Trophoblast cell (in vitro differentiated cells and primary cell): ENCODE results near the gene TGFBR3L. TPM values are rescaled to one million over a fixed set of nuclear protein-coding genes. Genes with fewer than 3 reads are reported as not detected.

Source experiments
- DNase-seq, 2 donors: peaks; one replicate each; pipeline ENCODE4 v3.0.0-alpha.2; 2016
- H2AFZ ChIP-seq: 2 replicates; pipeline ENCODE4 v1.6.1; 2013; ENCODE audit warnings: low read length, moderate library complexity, mild to moderate bottlenecking; ENCODE audit not compliant: insufficient read depth, poor library complexity
- H2AK5ac ChIP-seq: 2 replicates; pipeline ENCODE4 v1.6.1; 2013; ENCODE audit warnings: mild to moderate bottlenecking, low read length
- H2BK120ac ChIP-seq: 2 replicates; pipeline ENCODE4 v1.6.1; 2013; ENCODE audit warnings: low read length, mild to moderate bottlenecking, moderate library complexity; ENCODE audit not compliant: insufficient read depth, poor library complexity
- H2BK12ac ChIP-seq: 2 replicates; pipeline ENCODE4 v1.6.1; 2013; ENCODE audit warnings: mild to moderate bottlenecking, low read length, moderate library complexity
- H2BK5ac ChIP-seq: 2 replicates; pipeline ENCODE4 v1.6.1; 2013; ENCODE audit warnings: low read length, low read depth, moderate library complexity, mild to moderate bottlenecking; ENCODE audit not compliant: poor library complexity
- H3K14ac ChIP-seq: 2 replicates; pipeline ENCODE4 v1.6.1; 2013; ENCODE audit warnings: mild to moderate bottlenecking, low read length
- H3K18ac ChIP-seq: 2 replicates; pipeline ENCODE4 v1.6.1; 2013; ENCODE audit warnings: mild to moderate bottlenecking, low read length
- H3K23ac ChIP-seq: 2 replicates; pipeline ENCODE4 v1.6.1; 2013; ENCODE audit warnings: low read length
- H3K27ac ChIP-seq: 2 replicates; pipeline ENCODE4 v1.5.1; 2013; ENCODE audit warnings: low read depth, mild to moderate bottlenecking, inconsistent platforms, low read length, moderate library complexity
- H3K27me3 ChIP-seq: 2 replicates; pipeline ENCODE4 v1.6.1; 2013; ENCODE audit warnings: inconsistent platforms, mild to moderate bottlenecking, low read length, moderate library complexity; ENCODE audit not compliant: insufficient read depth
- H3K36me3 ChIP-seq, 2 experiments: 1 replicate in 1 of 2; 2 replicates in 1 of 2; pipeline ENCODE4 v1.6.1; 2013; ENCODE audit warnings: low read length in 2 of 2, mild to moderate bottlenecking in 2 of 2, moderate library complexity in 1 of 2; ENCODE audit not compliant: insufficient read depth in 2 of 2, control insufficient read depth in 1 of 2
- H3K4ac ChIP-seq: 2 replicates; pipeline ENCODE4 v1.6.1; 2013; ENCODE audit warnings: low read depth, mild to moderate bottlenecking, low read length, moderate library complexity
- H3K4me1 ChIP-seq, 2 experiments: 1 replicate in 1 of 2; 2 replicates in 1 of 2; pipeline ENCODE4 v1.6.1; 2013; ENCODE audit warnings: low read length in 2 of 2, mild to moderate bottlenecking in 2 of 2, moderate library complexity in 1 of 2; ENCODE audit not compliant: insufficient read depth in 2 of 2, control insufficient read depth in 1 of 2
- H3K4me2 ChIP-seq: 2 replicates; pipeline ENCODE4 v1.6.1; 2013; ENCODE audit warnings: inconsistent platforms, mild to moderate bottlenecking, low read length, moderate library complexity
- H3K4me3 ChIP-seq: 2 replicates; pipeline ENCODE4 v1.5.1; 2013; ENCODE audit warnings: mild to moderate bottlenecking, low read depth, low read length, inconsistent platforms
- H3K79me1 ChIP-seq: one replicate; pipeline ENCODE4 v1.6.1; 2013; ENCODE audit warnings: low read length
- H3K79me2 ChIP-seq: 2 replicates; pipeline ENCODE4 v1.6.1; 2013; ENCODE audit warnings: low read length, mild to moderate bottlenecking; ENCODE audit not compliant: control insufficient read depth, insufficient read depth, poor library complexity
- H3K9ac ChIP-seq: 2 replicates; pipeline ENCODE4 v1.6.1; 2013; ENCODE audit warnings: mild to moderate bottlenecking, low read length
- H3K9me3 ChIP-seq: 2 replicates; pipeline ENCODE4 v1.6.1; 2013; ENCODE audit warnings: low read depth, mild to moderate bottlenecking, control low read depth, inconsistent platforms, low read length; ENCODE audit not compliant: insufficient read depth
- H4K12ac ChIP-seq: 2 replicates; pipeline ENCODE4 v1.6.1; 2013; ENCODE audit warnings: low read depth, mild to moderate bottlenecking, low read length, moderate library complexity
- H4K8ac ChIP-seq: 2 replicates; pipeline ENCODE4 v1.6.1; 2013; ENCODE audit warnings: low read depth, mild to moderate bottlenecking, low read length, moderate library complexity
- H4K91ac ChIP-seq: one replicate; pipeline ENCODE4 v1.6.1; 2013; ENCODE audit warnings: low read depth, mild to moderate bottlenecking, low read length, moderate library complexity
- WGBS: extraction: QIAGEN DNeasy Blood & Tissue Kit; methylation state at CpG from one replicate; pipeline ENCODE4 v1.1.7; 2013; ENCODE audit warnings: missing lambda C conversion rate; ENCODE audit not compliant: insufficient read length, insufficient coverage; ENCODE audit errors: extremely low coverage; 5-methylcytosine and 5-hydroxymethylcytosine counted together
- polyA plus RNA-seq: library from polyadenylated mRNA; stranded (reverse); fragments of 200-250 nt; gene quantifications from 2 replicates; pipeline ENCODE4 v1.2.3, GENCODE V29; 2013

The TGFBR3L gene
- 0.64 and 0.90 TPM in 2 replicates for polyA plus RNA-seq

- peaks cover 31% of the 10 kb centered on the region for H3K27me3 ChIP-seq
- H2BK120ac ChIP-seq: no peak within 1 kb of the TSS
- no CpG with 5 or more reads among the region's 12 CpGs for WGBS
These were observed at the start of gene TGFBR3L for GRCh38 chr19:7914598-7915045. TGFBR3L (plus strand) TSS chr19:7914830.

GRCh38 chr19:7865262-7865911 lies 49.2 kb upstream of the TGFBR3L start:
- H4K12ac ChIP-seq: no peak overlapping the region
- no peaks in the 10 kb centered on the region for H3K79me2 ChIP-seq
- H3K36me3 ChIP-seq: no peaks in the 10 kb centered on the region
- no peak overlapping the region for H3K27ac ChIP-seq
- H2BK5ac ChIP-seq: no peak overlapping the region
- H2AFZ ChIP-seq: no peak overlapping the region
- H3K9me3 ChIP-seq: peaks cover 11% of the 10 kb centered on the region
- H2AK5ac ChIP-seq: no peak overlapping the region
- H3K9ac ChIP-seq: no peak overlapping the region
- H2BK12ac ChIP-seq: no peak overlapping the region
- no peak overlapping the region for H4K8ac ChIP-seq
- no peak overlapping the region for H4K91ac ChIP-seq
- H3K14ac ChIP-seq: no peak overlapping the region
- H3K18ac ChIP-seq: no peak overlapping the region
- no peak overlapping the region for H3K4ac ChIP-seq
- no peak overlapping the region for H3K4me3 ChIP-seq
- peaks cover 13 to 28% of the 10 kb centered on the region in 2 experiments for H3K4me1 ChIP-seq
- WGBS: no CpG with 5 or more reads among the region's 10 CpGs
- no peak for DNase-seq
- H3K4me2 ChIP-seq: no peak overlapping the region
- H2BK120ac ChIP-seq: no peak overlapping the region
- H3K27me3 ChIP-seq: peaks cover 27% of the 10 kb centered on the region
- no peak overlapping the region for H3K23ac ChIP-seq
- H3K79me1 ChIP-seq: no peaks in the 10 kb centered on the region

More at GRCh38 chr19:7914598-7915045, at the start of gene TGFBR3L:
- Histone ChIP-seq H3K79me2 (no peaks in the 10 kb centered on the region), H4K12ac (no peak within 1 kb of the TSS), H3K4ac (no peak within 1 kb of the TSS), H3K36me3 (peaks cover 30 to 35% of the 10 kb centered on the region in 2 experiments), H3K79me1 (no peaks in the 10 kb centered on the region), H3K27ac (no peak within 1 kb of the TSS), H3K4me2 (no peak within 1 kb of the TSS), H4K8ac (no peak within 1 kb of the TSS), H3K4me1 (peaks cover 13 to 16% of the 10 kb centered on the region in 2 experiments), H3K4me3 (peak within 1 kb of the TSS; percentile 31), H2BK12ac (no peak within 1 kb of the TSS), H3K14ac (no peak within 1 kb of the TSS), H3K9me3 (peaks cover 7% of the 10 kb centered on the region), H2AK5ac (no peak within 1 kb of the TSS), H4K91ac (no peak within 1 kb of the TSS), H2AFZ (no peak within 1 kb of the TSS), H2BK5ac (no peak within 1 kb of the TSS), H3K23ac (no peak within 1 kb of the TSS), H3K18ac (no peak within 1 kb of the TSS), H3K9ac (no peak within 1 kb of the TSS)
- no peak for DNase-seq

GRCh38 chr19:7866399-7867091 lies 48.1 kb upstream of the TGFBR3L start:
- H3K9ac ChIP-seq: no peak overlapping the region
- peaks cover 27% of the 10 kb centered on the region for H3K27me3 ChIP-seq
- no peak overlapping the region for H2AFZ ChIP-seq
- H3K4me2 ChIP-seq: no peak overlapping the region
- WGBS: no CpG with 5 or more reads among the region's 12 CpGs
- H3K4me3 ChIP-seq: no peak overlapping the region
- no peak overlapping the region for H2BK12ac ChIP-seq
- H3K79me1 ChIP-seq: no peaks in the 10 kb centered on the region
- H3K27ac ChIP-seq: no peak overlapping the region
- H4K12ac ChIP-seq: no peak overlapping the region
- H2AK5ac ChIP-seq: no peak overlapping the region
- no peak overlapping the region for H2BK5ac ChIP-seq
- H3K23ac ChIP-seq: no peak overlapping the region
- H3K4ac ChIP-seq: no peak overlapping the region
- H3K79me2 ChIP-seq: no peaks in the 10 kb centered on the region
- no peak overlapping the region for H4K8ac ChIP-seq
- no peak overlapping the region for H3K14ac ChIP-seq
- H2BK120ac ChIP-seq: no peak overlapping the region
- no peak for DNase-seq
- no peaks in the 10 kb centered on the region for H3K36me3 ChIP-seq
- no peak overlapping the region for H4K91ac ChIP-seq
- peaks cover 13 to 37% of the 10 kb centered on the region in 2 experiments for H3K4me1 ChIP-seq
- no peak overlapping the region for H3K18ac ChIP-seq
- H3K9me3 ChIP-seq: peaks cover 13% of the 10 kb centered on the region

- Histone ChIP-seq H3K14ac (no peak overlapping the region), H4K8ac (no peak overlapping the region), H3K4ac (no peak overlapping the region), H4K12ac (no peak overlapping the region), H3K4me2 (no peak overlapping the region), H4K91ac (no peak overlapping the region), H3K27me3 (peaks cover 21% of the 10 kb centered on the region), H3K18ac (no peak overlapping the region), H3K4me1 (peaks cover 16 to 36% of the 10 kb centered on the region in 2 experiments), H2AFZ (no peak overlapping the region), H3K79me1 (peaks cover 3% of the 10 kb centered on the region), H2BK5ac (no peak overlapping the region), H3K79me2 (no peaks in the 10 kb centered on the region), H2BK120ac (no peak overlapping the region), H3K9ac (no peak overlapping the region), H3K9me3 (peaks cover 13% of the 10 kb centered on the region), H3K36me3 (no peaks in the 10 kb centered on the region), H3K4me3 (no peak overlapping the region), H2AK5ac (no peak overlapping the region), H2BK12ac (no peak overlapping the region), H3K27ac (no peak overlapping the region), H3K23ac (no peak overlapping the region)
- WGBS: no CpG with 5 or more reads among the region's 9 CpGs
- no peak for DNase-seq
These were observed 47.4 kb upstream of the TGFBR3L start for GRCh38 chr19:7867092-7867844.
